Activated CD8-positive, alpha-beta T cell treated with anti-CD3 and anti-CD28 coated beads for 36 hours (primary cell): ENCODE measurements around the gene SLC4A2. TPM values are rescaled to one million over a fixed set of nuclear protein-coding genes. Genes with fewer than 3 reads are reported as not detected.

Experiments used
- ATAC-seq: fragments of 200-7000 bp; cut with Tn5 transposase; one replicate; pipeline ENCODE4 v1.10.0; 2021; ENCODE audit warnings: mild to moderate bottlenecking, moderate library complexity
- CTCF ChIA-PET: fragments of 350-600 bp; sonication (Branson Sonifier 250); formaldehyde crosslinking; loops from one replicate; lab custom pipeline; 2021; ENCODE audit warnings: antibody characterized with exemption; lab: Charles Lee
- POLR2A ChIA-PET: fragments of 350-600 bp; sonication (Branson Sonifier 250); formaldehyde crosslinking; loops from one replicate; lab custom pipeline; 2021; ENCODE audit warnings: antibody characterized with exemption; lab: Charles Lee
- DNase-seq: peaks from one replicate; pipeline ENCODE4 v3.0.0-alpha.2; 2020
- H3K27ac Mint-ChIP-seq: one replicate; pipeline ENCODE4 v1.8.0; 2021; ENCODE audit warnings: mild to moderate bottlenecking, mixed read lengths
- H3K27me3 Mint-ChIP-seq: one replicate; pipeline ENCODE4 v1.8.0; 2021; ENCODE audit warnings: mixed read lengths
- H3K36me3 Mint-ChIP-seq: one replicate; pipeline ENCODE4 v1.8.0; 2021; ENCODE audit warnings: low read depth, mixed read lengths
- H3K4me1 Mint-ChIP-seq: one replicate; pipeline ENCODE4 v1.8.0; 2021; ENCODE audit warnings: low read depth, mixed read lengths
- H3K4me3 Mint-ChIP-seq: one replicate; pipeline ENCODE4 v1.8.0; 2021; ENCODE audit warnings: mild to moderate bottlenecking, moderate library complexity, mixed read lengths
- H3K9me3 Mint-ChIP-seq: one replicate; pipeline ENCODE4 v1.8.0; 2021; ENCODE audit warnings: mixed read lengths
- intact Hi-C: fragments of 100-400 bp; cut with micrococcal nuclease; formaldehyde crosslinking; loops from one replicate; pipeline ENCODE4 v1.10.0; 2022
- total RNA-seq, 2 experiments: library from RNA; stranded (reverse); gene quantifications; one replicate each; pipeline ENCODE4 v1.2.3, GENCODE V29; 2021
- TF ChIP-seq, protein P1 (sequence below): fragments of 200-600 bp; IDR thresholded peaks from one replicate; pipeline ENCODE4 v1.8.0; 2022; ENCODE audit warnings: antibody characterized with exemption, mild to moderate bottlenecking

SLC4A2 gene
- total RNA-seq, 2 experiments from 2014 or later: 42.7 to 46.1 TPM

DNA sequence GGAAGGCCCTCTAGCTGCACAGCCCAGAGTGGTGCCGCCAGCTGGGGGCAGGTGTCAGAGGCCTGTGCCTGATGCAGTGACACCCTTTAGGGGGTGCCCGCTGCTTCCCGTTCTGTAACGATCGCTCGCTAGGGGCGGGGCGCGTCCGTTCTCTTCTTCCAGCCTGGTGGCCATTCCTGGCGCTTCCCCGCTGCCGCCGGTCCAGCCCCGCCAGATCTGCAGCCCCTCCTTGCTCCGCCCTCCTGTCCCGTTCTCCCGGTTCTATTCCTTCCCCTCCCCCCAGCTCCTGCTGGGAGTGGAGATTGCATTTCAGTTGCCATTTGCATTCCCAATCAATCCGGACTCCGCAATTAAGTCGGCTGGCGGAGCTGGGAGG, 66.1 kb downstream of the SLC4A2 start:
- Mint-ChIP-seq H3K4me1 (no peaks in the 10 kb centered on the region), H3K27ac (no peak overlapping the region), H3K9me3 (no peaks in the 10 kb centered on the region), H3K4me3 (no peak overlapping the region), H3K27me3 (no peaks in the 10 kb centered on the region), H3K36me3 (peaks cover 5% of the 10 kb centered on the region)
- TF ChIP-seq, protein P1, sequence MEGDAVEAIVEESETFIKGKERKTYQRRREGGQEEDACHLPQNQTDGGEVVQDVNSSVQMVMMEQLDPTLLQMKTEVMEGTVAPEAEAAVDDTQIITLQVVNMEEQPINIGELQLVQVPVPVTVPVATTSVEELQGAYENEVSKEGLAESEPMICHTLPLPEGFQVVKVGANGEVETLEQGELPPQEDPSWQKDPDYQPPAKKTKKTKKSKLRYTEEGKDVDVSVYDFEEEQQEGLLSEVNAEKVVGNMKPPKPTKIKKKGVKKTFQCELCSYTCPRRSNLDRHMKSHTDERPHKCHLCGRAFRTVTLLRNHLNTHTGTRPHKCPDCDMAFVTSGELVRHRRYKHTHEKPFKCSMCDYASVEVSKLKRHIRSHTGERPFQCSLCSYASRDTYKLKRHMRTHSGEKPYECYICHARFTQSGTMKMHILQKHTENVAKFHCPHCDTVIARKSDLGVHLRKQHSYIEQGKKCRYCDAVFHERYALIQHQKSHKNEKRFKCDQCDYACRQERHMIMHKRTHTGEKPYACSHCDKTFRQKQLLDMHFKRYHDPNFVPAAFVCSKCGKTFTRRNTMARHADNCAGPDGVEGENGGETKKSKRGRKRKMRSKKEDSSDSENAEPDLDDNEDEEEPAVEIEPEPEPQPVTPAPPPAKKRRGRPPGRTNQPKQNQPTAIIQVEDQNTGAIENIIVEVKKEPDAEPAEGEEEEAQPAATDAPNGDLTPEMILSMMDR: no peak
- ATAC-seq: no peak
- ChIA-PET CTCF (interaction anchor here (1.0 to 1.1 kb wide), 2 partner anchors 11 to 44 kb away, joined by 3 to 4 read pairs; no protein-coding TSS in a partner anchor), POLR2A (no interaction called here)
- intact Hi-C loops: no loop called here
- no peak for DNase-seq

DNA sequence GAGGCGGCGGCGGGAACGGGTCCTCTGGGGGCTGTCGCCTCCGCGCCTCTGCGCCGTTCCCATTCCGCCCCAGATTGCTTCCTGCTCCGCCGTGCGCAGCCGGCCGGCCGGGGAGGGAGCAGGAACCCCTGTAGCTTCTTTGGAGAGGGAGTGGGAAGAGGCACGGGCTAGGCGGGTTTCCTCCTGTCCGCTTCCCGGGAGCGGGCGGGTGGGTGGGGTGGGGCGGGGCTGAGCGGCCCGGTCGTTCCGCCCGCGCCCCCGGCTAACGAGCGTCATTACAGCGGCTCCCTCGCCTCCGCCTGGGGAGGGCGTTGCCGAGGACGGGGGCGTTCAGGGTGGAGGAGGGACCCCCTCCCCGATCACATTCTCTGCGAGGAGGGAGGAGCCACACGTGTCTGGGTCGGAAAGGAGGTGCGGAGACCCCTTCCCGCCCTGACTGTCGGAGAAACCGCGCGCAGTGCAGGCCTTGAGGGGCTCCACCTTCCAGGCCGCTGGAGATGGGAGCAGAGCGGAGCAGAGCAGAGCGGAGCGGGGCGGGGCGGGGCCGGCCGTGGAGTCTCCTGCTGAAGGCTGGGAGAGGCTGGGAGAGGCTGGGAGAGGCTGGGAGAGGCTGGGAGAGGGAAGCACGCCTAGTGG, 66.6 kb downstream of the SLC4A2 start:
- DNase-seq (no peak), ATAC-seq (no peak)
- no peaks in the 10 kb centered on the region for H3K27me3 Mint-ChIP-seq
- ChIA-PET POLR2A (no interaction called here), CTCF (interaction anchor here (1.0 to 1.5 kb wide), 3 partner anchors 12 to 118 kb away, joined by 3 to 4 read pairs (median 3); no protein-coding TSS in a partner anchor)
- no peaks in the 10 kb centered on the region for H3K9me3 Mint-ChIP-seq
- intact Hi-C loops: no loop called here
- H3K27ac Mint-ChIP-seq: no peak overlapping the region
- peaks cover 5% of the 10 kb centered on the region for H3K36me3 Mint-ChIP-seq
- H3K4me1 Mint-ChIP-seq: no peaks in the 10 kb centered on the region
- TF ChIP-seq, protein P1: no peak
- H3K4me3 Mint-ChIP-seq: no peak overlapping the region

Other genes with a start within 250 kb of the SLC4A2 start
- not detected for gene AOC1, start 207.1 kb upstream of the SLC4A2 start, total RNA-seq
- gene KCNH2, start 81.3 kb upstream of the SLC4A2 start, total RNA-seq: under 1 TPM; 0.23 to 0.29 TPM
- 1 to 10 TPM; 5.4 to 6.2 TPM for gene NOS3, start 68.6 kb upstream of the SLC4A2 start, total RNA-seq
- gene ATG9B, start 35.1 kb upstream of the SLC4A2 start, total RNA-seq: 10 to 100 TPM; 12.6 to 14.0 TPM
- gene ABCB8, start 31.1 kb upstream of the SLC4A2 start, total RNA-seq: 10 to 100 TPM; 41.4 to 47.5 TPM
- 1 to 10 TPM; 3.7 to 5.8 TPM for gene ASIC3, start 11.1 kb upstream of the SLC4A2 start, total RNA-seq
- 10 to 100 TPM in 1 of 2 experiments, 1 to 10 TPM in 1; 9.9 to 10.4 TPM for gene CDK5, start 1.7 kb upstream of the SLC4A2 start, total RNA-seq
- 10 to 100 TPM; 54.0 to 59.4 TPM for gene FASTK, start 21.2 kb downstream of the SLC4A2 start, total RNA-seq
- gene TMUB1, start 23.9 kb downstream of the SLC4A2 start, total RNA-seq: 10 to 100 TPM; 59.7 to 64.2 TPM
- gene AGAP3, start 26.9 kb downstream of the SLC4A2 start, total RNA-seq: 10 to 100 TPM; 20.6 to 22.0 TPM
- gene GBX1, start 108.1 kb downstream of the SLC4A2 start, total RNA-seq: not detected
- gene ASB10, start 127.7 kb downstream of the SLC4A2 start, total RNA-seq: not detected
- gene H2BK1, start 150.9 kb downstream of the SLC4A2 start, total RNA-seq: not detected
- gene ABCF2, start 167.6 kb downstream of the SLC4A2 start, total RNA-seq: 10 to 100 TPM; 48.1 to 56.2 TPM
- gene CHPF2, start 172.9 kb downstream of the SLC4A2 start, total RNA-seq: 10 to 100 TPM; 23.7 to 27.3 TPM
- gene SMARCD3, start 189.1 kb downstream of the SLC4A2 start, total RNA-seq: 1 to 10 TPM; 8.2 to 8.9 TPM